Adrenal gland (tissue), 5 donors: ENCODE measurements around the gene SMG1.

Source experiments
- CTCF ChIP-seq, 6 experiments: fragments of 450-650 bp in 4 of 6; fragments of 200-600 bp in 2 of 6; sonication (generic) in 1 of 6; IDR thresholded peaks; 1 replicate in 5 of 6; 2 replicates in 1 of 6; pipeline versions ENCODE4 v1.5.1 to v1.8.0; 2016 to 2021; ENCODE audit warnings: antibody characterized with exemption in 6 of 6, mild to moderate bottlenecking in 2 of 6, moderate library complexity in 1 of 6
- POLR2A ChIP-seq, 2 donors: fragments of 450-650 bp; IDR thresholded peaks; one replicate each; pipeline ENCODE4 v1.6.1; 2017; ENCODE audit warnings: antibody characterized with exemption in 2 of 2, mild to moderate bottlenecking in 2 of 2, moderate library complexity in 1 of 2
- donor health status: DM: no; HTN: no; CAD: no.

- TF ChIP-seq POLR2A (IDR thresholded peaks at IDR 0.05) = no peak
- TF ChIP-seq CTCF (IDR thresholded peaks at IDR 0.05) = no peak
These were observed 15.3 kb upstream of the SMG1 start for GRCh38 chr16:18941471-18941870.
